DOHH2 (cell line): ENCODE measurements around the gene PTHLH.

Source experiments
- H3F3A ChIP-seq: fragments of 200-600 bp; sonication (generic), shearing (Covaris generic); 2 replicates; pipeline ENCODE4 v1.6.0; 2016; ENCODE audit warnings: antibody characterized with exemption, mild to moderate bottlenecking; ENCODE audit not compliant: control insufficient read depth, insufficient read depth
- H3K27ac ChIP-seq: fragments of 200-600 bp; sonication (generic); 2 replicates; pipeline ENCODE4 v1.5.1; 2014; ENCODE audit warnings: low read depth, mild to moderate bottlenecking, low read length, moderate library complexity
- H3K27me3 ChIP-seq: fragments of 200-600 bp; sonication (generic); 2 replicates; pipeline ENCODE4 v1.6.1; 2014; ENCODE audit warnings: mild to moderate bottlenecking, low read length, mixed read lengths; ENCODE audit not compliant: control insufficient read depth
- H3K36me3 ChIP-seq: fragments of 200-600 bp; sonication (generic); 2 replicates; pipeline ENCODE4 v1.6.1; 2014; ENCODE audit warnings: mild to moderate bottlenecking, low read length, moderate library complexity, mixed read lengths; ENCODE audit not compliant: control insufficient read depth
- H3K4me1 ChIP-seq: fragments of 200-600 bp; sonication (generic); 2 replicates; pipeline ENCODE4 v1.6.1; 2014; ENCODE audit warnings: mild to moderate bottlenecking, low read length, mixed read lengths; ENCODE audit not compliant: control insufficient read depth
- H3K4me2 ChIP-seq: fragments of 200-600 bp; sonication (generic); 2 replicates; pipeline ENCODE4 v1.6.0; 2014; ENCODE audit warnings: mild to moderate bottlenecking, low read length, moderate library complexity
- H3K4me3 ChIP-seq: fragments of 200-600 bp; sonication (generic); 2 replicates; pipeline ENCODE4 v1.5.1; 2014; ENCODE audit warnings: mild to moderate bottlenecking, low read length, mixed read lengths
- H3K79me2 ChIP-seq: fragments of 200-600 bp; sonication (generic); 2 replicates; pipeline ENCODE4 v1.6.1; 2014; ENCODE audit warnings: mild to moderate bottlenecking, low read length, mixed read lengths; ENCODE audit not compliant: control insufficient read depth
- H3K9me2 ChIP-seq: fragments of 200-600 bp; sonication (generic); replicated peaks from 2 replicates; pipeline ENCODE4 v1.6.1; 2014; ENCODE audit warnings: mild to moderate bottlenecking, low read length, mixed read lengths; ENCODE audit not compliant: control insufficient read depth
- H3K9me3 ChIP-seq: fragments of 200-600 bp; sonication (generic); 2 replicates; pipeline ENCODE4 v1.6.1; 2014; ENCODE audit warnings: antibody characterized with exemption, low read length, mixed read lengths; ENCODE audit not compliant: control insufficient read depth, insufficient read depth
- H4K20me1 ChIP-seq: fragments of 200-600 bp; sonication (generic); 2 replicates; pipeline ENCODE4 v1.6.0; 2014; ENCODE audit warnings: low read depth, mild to moderate bottlenecking, antibody characterized with exemption, low read length, moderate library complexity; ENCODE audit not compliant: control insufficient read depth, insufficient read depth
- EZH2phosphoT487 ChIP-seq: fragments of 200-600 bp; sonication (generic); IDR thresholded peaks from 2 replicates; pipeline ENCODE4 v1.6.1; 2017; ENCODE audit warnings: borderline replicate concordance, mild to moderate bottlenecking, antibody characterized with exemption, low read length, moderate library complexity, mixed read lengths
- TF ChIP-seq, protein P1 (sequence below): fragments of 200-600 bp; sonication (generic); IDR thresholded peaks from one replicate; pipeline ENCODE4 v1.5.1; 2014; ENCODE audit warnings: antibody characterized with exemption, mild to moderate bottlenecking, low read depth, low read length; ENCODE audit not compliant: poor library complexity, severe bottlenecking

Gene PTHLH

DNA sequence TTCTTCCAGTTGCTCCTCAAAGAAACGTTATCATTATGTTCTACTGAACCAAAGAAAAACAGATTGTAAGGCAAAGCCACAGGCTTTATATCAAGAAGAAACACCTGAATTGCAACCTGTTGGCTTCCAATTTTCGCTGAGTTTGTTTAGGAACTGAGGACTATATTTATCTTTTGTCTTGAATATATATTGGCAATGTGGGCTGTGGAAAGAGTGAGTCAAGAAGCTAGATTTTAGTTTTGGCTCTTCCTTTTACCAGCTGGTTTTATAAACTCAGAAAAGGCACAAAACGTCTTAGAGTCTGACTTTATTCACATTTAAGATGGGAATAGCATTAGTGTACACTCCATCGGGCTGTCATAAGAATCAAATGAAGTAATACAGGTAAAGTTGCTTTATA, 10.4 kb upstream of the PTHLH start:
- H3K27me3 ChIP-seq: peaks cover 4% of the 10 kb centered on the region
- H3K9me3 ChIP-seq: no peaks in the 10 kb centered on the region
- H3K36me3 ChIP-seq: no peaks in the 10 kb centered on the region
- no peak overlapping the region for H3K4me2 ChIP-seq
- H3K4me3 ChIP-seq: no peak overlapping the region
- H4K20me1 ChIP-seq: no peaks in the 10 kb centered on the region
- no peaks in the 10 kb centered on the region for H3K79me2 ChIP-seq
- H3F3A ChIP-seq: no peaks in the 10 kb centered on the region
- H3K27ac ChIP-seq: no peak overlapping the region
- H3K9me2 ChIP-seq: no peaks in the 10 kb centered on the region
- TF ChIP-seq, protein P1, sequence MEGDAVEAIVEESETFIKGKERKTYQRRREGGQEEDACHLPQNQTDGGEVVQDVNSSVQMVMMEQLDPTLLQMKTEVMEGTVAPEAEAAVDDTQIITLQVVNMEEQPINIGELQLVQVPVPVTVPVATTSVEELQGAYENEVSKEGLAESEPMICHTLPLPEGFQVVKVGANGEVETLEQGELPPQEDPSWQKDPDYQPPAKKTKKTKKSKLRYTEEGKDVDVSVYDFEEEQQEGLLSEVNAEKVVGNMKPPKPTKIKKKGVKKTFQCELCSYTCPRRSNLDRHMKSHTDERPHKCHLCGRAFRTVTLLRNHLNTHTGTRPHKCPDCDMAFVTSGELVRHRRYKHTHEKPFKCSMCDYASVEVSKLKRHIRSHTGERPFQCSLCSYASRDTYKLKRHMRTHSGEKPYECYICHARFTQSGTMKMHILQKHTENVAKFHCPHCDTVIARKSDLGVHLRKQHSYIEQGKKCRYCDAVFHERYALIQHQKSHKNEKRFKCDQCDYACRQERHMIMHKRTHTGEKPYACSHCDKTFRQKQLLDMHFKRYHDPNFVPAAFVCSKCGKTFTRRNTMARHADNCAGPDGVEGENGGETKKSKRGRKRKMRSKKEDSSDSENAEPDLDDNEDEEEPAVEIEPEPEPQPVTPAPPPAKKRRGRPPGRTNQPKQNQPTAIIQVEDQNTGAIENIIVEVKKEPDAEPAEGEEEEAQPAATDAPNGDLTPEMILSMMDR: no peak
- no peak for TF ChIP-seq EZH2phosphoT487
- no peaks in the 10 kb centered on the region for H3K4me1 ChIP-seq

DNA sequence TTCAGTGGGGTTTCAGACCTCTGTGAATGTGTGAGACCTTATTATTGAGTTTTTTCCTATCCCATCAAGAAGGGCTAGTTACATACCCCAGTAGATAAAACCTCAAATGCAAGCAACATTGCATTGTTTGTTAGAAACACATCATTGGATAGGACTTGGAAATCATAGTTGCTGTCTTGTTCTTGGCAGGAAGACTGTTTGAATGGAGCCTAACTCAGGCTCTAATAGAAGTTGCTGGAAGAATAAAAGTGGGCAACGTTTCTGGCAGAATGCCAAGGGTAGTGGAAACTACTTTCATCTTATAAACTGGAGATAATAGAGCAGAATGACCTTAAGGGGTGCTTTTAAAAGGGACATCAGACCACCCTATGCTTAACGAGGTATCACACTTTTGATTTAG, 9.9 kb upstream of the PTHLH start:
- no peaks in the 10 kb centered on the region for H3K9me3 ChIP-seq
- no peaks in the 10 kb centered on the region for H3K4me1 ChIP-seq
- no peak overlapping the region for H3K4me2 ChIP-seq
- no peaks in the 10 kb centered on the region for H4K20me1 ChIP-seq
- no peaks in the 10 kb centered on the region for H3F3A ChIP-seq
- no peaks in the 10 kb centered on the region for H3K36me3 ChIP-seq
- H3K79me2 ChIP-seq: no peaks in the 10 kb centered on the region
- H3K9me2 ChIP-seq: no peaks in the 10 kb centered on the region
- no peak overlapping the region for H3K27ac ChIP-seq
- no peak for TF ChIP-seq EZH2phosphoT487
- TF ChIP-seq, protein P1: no peak
- H3K4me3 ChIP-seq: no peak overlapping the region
- H3K27me3 ChIP-seq: peaks cover 4% of the 10 kb centered on the region

DNA sequence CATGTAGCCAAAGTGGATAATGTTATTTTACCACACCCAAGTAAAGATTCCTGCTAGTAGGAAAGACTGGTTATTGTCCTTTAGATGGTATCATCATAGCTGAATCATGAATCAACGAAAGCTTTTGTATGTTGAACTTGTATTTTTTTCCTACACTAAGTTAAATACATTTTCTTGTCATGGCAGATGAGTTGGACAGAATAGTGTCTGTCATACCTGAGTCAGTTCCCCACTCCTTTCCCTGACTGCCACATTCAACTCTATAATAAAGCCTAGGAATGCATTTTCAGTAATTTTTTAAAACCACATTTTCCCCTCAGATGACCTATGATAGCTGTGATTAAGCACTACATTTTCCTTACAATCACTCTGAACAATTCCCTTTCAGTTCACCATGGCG, 9.3 kb upstream of the PTHLH start:
- Histone ChIP-seq H3K4me2 (no peak overlapping the region), H3K27me3 (peaks cover 4% of the 10 kb centered on the region)

More for the DNA sequence above, 9.3 kb upstream of the PTHLH start:
- Histone ChIP-seq H3K4me3 (no peak overlapping the region), H3F3A (no peaks in the 10 kb centered on the region), H3K79me2 (no peaks in the 10 kb centered on the region), H3K36me3 (no peaks in the 10 kb centered on the region), H3K9me2 (no peaks in the 10 kb centered on the region), H3K27ac (no peak overlapping the region), H3K9me3 (no peaks in the 10 kb centered on the region), H4K20me1 (no peaks in the 10 kb centered on the region), H3K4me1 (no peaks in the 10 kb centered on the region)
- TF ChIP-seq, protein P1: no peak
- no peak for TF ChIP-seq EZH2phosphoT487
